Thymus (tissue), 11 donors: ENCODE results near the gene NINJ1. TPM values are rescaled to one million over a fixed set of nuclear protein-coding genes. Genes with fewer than 3 reads are reported as not detected.
"Not testable (repeated sequence)": the region's sequence is repeated elsewhere in the genome, so short reads cannot be mapped to it uniquely, and the experiment has no call there.

Experiments used
- DNase-seq, 9 donors: peaks; one replicate each; pipeline ENCODE4 v3.0.0-alpha.2; 2013; ENCODE audit warnings: low spot score in 9 of 9, low read depth in 6 of 9, missing footprints in 1 of 9
- H3K27ac ChIP-seq, 2 donors: one replicate each; pipeline ENCODE4 v1.5.1; 2013; ENCODE audit warnings: control low read depth in 1 of 2, low read depth in 1 of 2, low read length in 1 of 2, mild to moderate bottlenecking in 1 of 2, moderate library complexity in 1 of 2
- H3K27me3 ChIP-seq, 2 donors: one replicate each; pipeline ENCODE4 v1.5.1; 2013; ENCODE audit warnings: low read length in 1 of 2; ENCODE audit not compliant: control insufficient read depth in 2 of 2, insufficient read depth in 1 of 2
- H3K36me3 ChIP-seq, 2 donors: one replicate each; pipeline ENCODE4 v1.5.1; 2013; ENCODE audit warnings: low read length in 1 of 2, mild to moderate bottlenecking in 1 of 2, moderate library complexity in 1 of 2; ENCODE audit not compliant: control insufficient read depth in 2 of 2, insufficient read depth in 2 of 2
- H3K4me1 ChIP-seq, 2 donors: one replicate each; pipeline ENCODE4 v1.5.1; 2013; ENCODE audit warnings: low read length in 2 of 2; ENCODE audit not compliant: control insufficient read depth in 2 of 2, insufficient read depth in 2 of 2
- H3K4me3 ChIP-seq, 2 donors: one replicate each; pipeline ENCODE4 v1.5.1; 2013; ENCODE audit warnings: low read length in 2 of 2, control low read depth in 1 of 2, mild to moderate bottlenecking in 1 of 2
- H3K9me3 ChIP-seq, 2 donors: one replicate each; pipeline ENCODE4 v1.5.1; 2013; ENCODE audit warnings: low read length in 1 of 2, mild to moderate bottlenecking in 1 of 2; ENCODE audit not compliant: control insufficient read depth in 2 of 2, insufficient read depth in 1 of 2
- WGBS: extraction: QIAGEN DNeasy Blood & Tissue Kit; methylation state at CpG from one replicate; pipeline ENCODE4 v1.1.7; 2013; 5-methylcytosine and 5-hydroxymethylcytosine counted together
- polyA plus RNA-seq: library from polyadenylated mRNA; stranded (reverse); fragments of 200-250 nt; gene quantifications from one replicate; pipeline ENCODE4 v1.2.3, GENCODE V29; 2013
- total RNA-seq: library from RNA; stranded (reverse); fragments of 120-200 nt; gene quantifications from one replicate; pipeline ENCODE4 v1.2.4, GENCODE V29; 2013
- donor health status: healthy.

NINJ1 gene
- total and polyA plus RNA-seq, 2 donors: 30.0 to 39.4 TPM

DNA sequence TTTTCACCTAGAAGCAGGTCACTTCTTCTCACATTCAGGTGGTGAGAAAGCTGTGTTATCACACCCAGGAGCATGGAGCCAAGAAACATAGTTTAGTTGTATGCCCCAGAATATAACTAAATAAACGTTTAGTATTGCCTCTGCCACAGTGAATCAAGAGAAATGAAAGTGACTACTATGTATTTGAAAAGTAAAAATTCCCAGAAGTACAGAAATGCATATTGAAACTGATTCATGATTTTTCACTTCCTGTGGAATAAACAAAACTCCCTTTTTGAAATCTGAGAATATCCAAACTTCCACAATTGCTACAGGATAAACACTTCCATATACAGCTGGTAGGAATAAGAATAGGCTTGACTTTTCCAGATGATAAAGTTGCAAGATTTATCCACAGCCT is 15.3 kb upstream of the NINJ1 start:
- no peak for DNase-seq
- H3K27me3 ChIP-seq: no peaks in the 10 kb centered on the region
- H3K4me1 ChIP-seq: peaks cover 2 to 3% of the 10 kb centered on the region in 2 donors
- H3K9me3 ChIP-seq: peaks cover 0 to 3% of the 10 kb centered on the region in 2 donors
- H3K36me3 ChIP-seq: no peaks in the 10 kb centered on the region
- H3K27ac ChIP-seq: no peak overlapping the region
- WGBS: 72% methylated on average over 1 of the region's 1 CpG
- H3K4me3 ChIP-seq: no peak overlapping the region

DNA sequence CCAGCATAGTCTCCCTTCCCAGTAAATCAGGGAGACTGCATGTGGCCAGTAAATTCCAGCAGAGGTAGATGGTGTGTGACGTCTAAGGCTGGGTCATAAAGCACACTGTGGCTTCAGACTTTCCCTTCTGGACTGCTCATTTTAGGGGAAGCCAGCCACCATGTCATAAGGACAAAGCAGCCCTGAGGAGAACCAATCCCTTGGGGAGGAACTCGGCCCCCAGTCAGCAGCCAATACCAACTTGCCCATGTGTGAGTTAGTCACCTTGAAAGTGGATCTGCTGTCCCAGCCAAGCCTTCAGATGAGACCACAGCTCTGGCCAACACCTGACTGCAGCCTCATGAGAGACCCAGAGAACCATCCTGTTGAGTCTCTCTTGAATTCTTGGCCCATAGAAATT is 14.7 kb upstream of the NINJ1 start:
- Histone ChIP-seq H3K36me3 (no peaks in the 10 kb centered on the region), H3K27ac (no peak overlapping the region), H3K4me1 (peaks cover 8 to 10% of the 10 kb centered on the region in 2 donors), H3K9me3 (peaks cover 0 to 7% of the 10 kb centered on the region in 2 donors), H3K4me3 (no peak overlapping the region), H3K27me3 (no peaks in the 10 kb centered on the region)
- DNase-seq: no peak
- 98% methylated on average over 2 of the region's 2 CpGs for WGBS

DNA sequence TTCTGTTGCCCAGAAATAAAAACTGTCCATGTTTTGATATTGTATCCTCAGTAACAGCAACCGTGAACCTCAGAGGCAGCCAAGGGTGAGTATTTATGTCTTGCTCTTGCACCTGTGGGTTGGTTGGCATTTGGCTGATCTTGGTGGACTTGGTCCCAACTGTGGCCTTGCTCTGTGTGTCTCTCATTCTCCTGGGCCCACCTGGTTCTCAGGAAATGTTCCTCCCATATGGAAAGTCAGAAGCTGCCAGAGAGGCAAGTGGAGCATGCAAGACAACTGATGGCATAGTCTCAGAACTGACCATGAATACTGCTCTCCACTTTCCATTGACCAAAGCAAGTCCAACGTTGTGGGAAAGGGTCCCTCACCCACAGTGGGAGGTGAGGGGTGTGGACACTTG is 13.6 kb upstream of the NINJ1 start:
- no peaks in the 10 kb centered on the region for H3K36me3 ChIP-seq
- peaks cover 0 to 7% of the 10 kb centered on the region in 2 donors for H3K9me3 ChIP-seq
- peaks cover 9 to 19% of the 10 kb centered on the region in 2 donors for H3K4me1 ChIP-seq
- H3K27ac ChIP-seq: no peak overlapping the region
- no peak overlapping the region for H3K4me3 ChIP-seq
- H3K27me3 ChIP-seq: no peaks in the 10 kb centered on the region
- 90% methylated on average over 2 of the region's 2 CpGs for WGBS
- DNase-seq: no peak

DNA sequence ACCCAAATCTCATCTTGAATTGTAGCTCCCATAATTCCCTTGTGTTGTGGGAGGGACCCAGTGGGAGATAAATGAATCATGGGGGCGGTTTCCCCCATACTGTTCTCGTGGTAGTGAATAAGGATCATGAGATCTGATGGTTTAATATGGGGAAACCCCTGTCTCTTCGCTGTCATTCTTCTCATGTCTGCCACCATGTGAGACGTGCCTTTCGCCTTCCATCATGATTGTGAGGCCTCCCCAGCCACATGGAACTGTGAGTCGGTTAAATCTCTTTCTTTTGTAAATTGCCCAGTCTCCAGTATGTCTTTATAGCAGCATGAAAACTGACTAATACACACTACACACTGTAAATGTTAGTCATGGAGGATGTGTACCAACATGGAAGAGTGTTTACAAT is 12.6 kb upstream of the NINJ1 start:
- DNase-seq, H3K27ac ChIP-seq, H3K9me3 ChIP-seq, H3K27me3 ChIP-seq, H3K4me3 ChIP-seq, H3K36me3 ChIP-seq: not testable (repeated sequence)
- H3K4me1 ChIP-seq: peaks cover 12 to 25% of the 10 kb centered on the region in 2 donors
- WGBS: 95% methylated on average over 6 of the region's 6 CpGs

DNA sequence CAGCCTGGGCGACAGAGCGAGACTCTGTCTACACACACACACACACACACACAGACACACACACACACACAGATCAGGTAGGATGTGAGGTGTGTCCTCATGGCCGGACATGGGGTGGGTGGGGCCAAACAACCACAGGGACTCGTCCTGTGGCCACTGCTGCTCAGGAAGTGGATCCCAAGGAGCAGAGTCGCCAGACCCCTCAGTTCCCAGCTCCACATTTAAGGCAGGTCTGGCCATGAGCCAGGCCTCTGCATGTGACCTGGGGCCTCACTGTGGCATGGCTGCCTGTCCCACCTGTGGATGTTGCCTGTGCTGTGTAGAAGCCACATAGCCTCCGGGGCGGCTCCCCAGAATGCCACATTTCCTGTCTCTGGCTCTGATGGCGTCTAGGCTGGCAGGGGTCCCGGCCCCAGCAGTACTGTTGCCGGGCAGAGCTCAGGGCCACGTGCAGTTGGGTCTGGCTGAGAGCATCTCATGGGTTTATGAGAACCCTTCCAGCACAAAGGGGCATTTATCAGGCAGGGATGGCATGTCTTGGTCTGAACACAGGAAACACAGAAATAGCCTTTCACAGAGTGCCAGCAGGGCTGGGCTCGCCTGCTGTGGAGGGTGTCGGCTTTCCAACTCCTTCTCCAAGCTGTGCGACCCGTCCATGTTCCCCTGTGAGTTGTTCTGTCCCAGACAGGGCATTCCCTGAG is 9.9 kb upstream of the NINJ1 start:
- peak in 7 of 9 donors; percentile 41 to 87 (median 63) for DNase-seq
- Histone ChIP-seq H3K9me3 (peaks cover 1 to 10% of the 10 kb centered on the region in 2 donors), H3K36me3 (no peaks in the 10 kb centered on the region), H3K4me1 (peaks cover 17 to 45% of the 10 kb centered on the region in 2 donors), H3K27me3 (no peaks in the 10 kb centered on the region), H3K27ac (peak overlapping the region; percentile 73 to 81), H3K4me3 (no peak overlapping the region)
- 15% methylated on average over 15 of the region's 15 CpGs for WGBS

DNA sequence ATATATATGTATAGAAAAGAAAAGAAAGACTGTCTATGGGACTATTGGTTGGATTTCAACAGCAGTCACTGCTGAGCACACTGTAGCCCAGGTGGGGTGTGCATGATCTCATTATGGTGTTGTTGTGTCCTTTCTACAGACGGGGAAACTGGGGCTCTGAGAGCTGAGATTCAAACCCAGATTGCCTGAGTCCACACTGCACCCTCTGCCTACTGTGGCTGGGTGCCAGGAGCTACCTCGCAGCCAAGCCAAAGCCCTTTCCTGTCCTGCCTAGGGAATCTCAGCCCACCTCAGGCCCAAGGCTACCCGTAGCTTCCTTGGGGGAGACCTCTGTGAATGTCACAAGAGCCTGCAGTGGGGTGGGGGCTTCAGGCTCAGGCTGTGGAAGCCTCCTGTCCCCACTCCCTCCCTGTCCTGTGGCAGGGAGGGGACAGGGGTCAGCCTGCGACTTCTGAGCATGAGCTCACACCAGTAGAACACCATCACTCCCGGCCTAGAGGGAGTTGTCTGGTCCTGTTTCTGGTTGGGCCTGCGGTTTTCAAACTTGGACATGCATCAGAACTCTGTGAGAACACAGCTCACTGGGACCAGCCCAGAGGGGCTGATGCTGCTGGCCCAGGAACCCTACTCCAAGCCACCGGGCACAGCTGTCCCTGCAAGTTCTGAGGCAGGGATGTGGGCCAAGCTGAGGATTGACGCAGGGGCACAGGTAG is 7.9 kb upstream of the NINJ1 start:
- Histone ChIP-seq H3K9me3 (peaks cover 1 to 16% of the 10 kb centered on the region in 2 donors), H3K27me3 (no peaks in the 10 kb centered on the region), H3K4me1 (peaks cover 17 to 57% of the 10 kb centered on the region in 2 donors), H3K27ac (no peak overlapping the region), H3K4me3 (no peak overlapping the region), H3K36me3 (no peaks in the 10 kb centered on the region)
- DNase-seq: no peak
- 93% methylated on average over 8 of the region's 8 CpGs for WGBS

DNA sequence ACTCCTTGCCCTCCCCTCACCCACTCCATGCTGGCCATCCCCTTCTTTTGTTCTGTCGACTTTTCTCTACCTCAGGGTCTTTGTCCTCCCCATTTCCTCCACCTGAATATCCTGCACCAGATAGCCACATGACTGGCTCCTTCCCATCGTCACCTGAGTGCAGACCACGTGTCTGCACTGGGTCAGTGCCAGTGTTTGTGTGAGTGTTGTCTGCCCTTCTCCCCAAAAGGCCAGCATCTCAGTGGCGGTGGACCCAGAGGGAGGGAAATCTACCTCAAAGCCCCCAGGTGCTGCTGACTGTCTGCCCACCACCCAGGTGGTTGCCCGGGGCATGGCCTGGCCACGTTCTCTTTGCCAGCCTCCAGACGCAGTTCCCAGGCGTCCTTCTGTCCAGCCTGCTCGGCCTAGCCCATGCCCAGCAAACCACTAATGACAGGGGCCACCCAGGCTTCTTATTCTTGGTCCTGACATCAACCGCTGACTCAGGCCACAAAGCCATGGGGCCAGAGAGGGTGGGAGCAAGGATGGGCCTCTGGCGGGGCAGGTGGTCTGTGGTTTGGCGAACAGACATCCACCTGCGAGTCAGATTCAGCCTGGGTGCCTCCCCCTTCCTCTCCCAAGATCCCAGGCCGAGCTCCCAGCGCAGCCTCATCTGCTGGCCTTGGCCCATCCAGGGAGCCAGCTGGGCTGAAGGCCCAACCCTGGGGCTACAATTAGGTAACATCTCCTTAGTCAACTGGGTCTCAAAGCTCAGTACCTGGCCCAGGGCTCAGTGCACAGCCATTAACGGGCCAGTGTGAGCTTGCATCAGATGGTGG is 5.5 kb upstream of the NINJ1 start:
- no peak overlapping the region for H3K27ac ChIP-seq
- DNase-seq: peak in 1 of 9 donors; percentile 49
- H3K27me3 ChIP-seq: peaks cover 0 to 4% of the 10 kb centered on the region in 2 donors
- H3K4me1 ChIP-seq: peaks cover 19 to 68% of the 10 kb centered on the region in 2 donors
- H3K4me3 ChIP-seq: no peak overlapping the region
- H3K36me3 ChIP-seq: no peaks in the 10 kb centered on the region
- WGBS: 41% methylated on average over 16 of the region's 16 CpGs
- peaks cover 1 to 13% of the 10 kb centered on the region in 2 donors for H3K9me3 ChIP-seq

DNA sequence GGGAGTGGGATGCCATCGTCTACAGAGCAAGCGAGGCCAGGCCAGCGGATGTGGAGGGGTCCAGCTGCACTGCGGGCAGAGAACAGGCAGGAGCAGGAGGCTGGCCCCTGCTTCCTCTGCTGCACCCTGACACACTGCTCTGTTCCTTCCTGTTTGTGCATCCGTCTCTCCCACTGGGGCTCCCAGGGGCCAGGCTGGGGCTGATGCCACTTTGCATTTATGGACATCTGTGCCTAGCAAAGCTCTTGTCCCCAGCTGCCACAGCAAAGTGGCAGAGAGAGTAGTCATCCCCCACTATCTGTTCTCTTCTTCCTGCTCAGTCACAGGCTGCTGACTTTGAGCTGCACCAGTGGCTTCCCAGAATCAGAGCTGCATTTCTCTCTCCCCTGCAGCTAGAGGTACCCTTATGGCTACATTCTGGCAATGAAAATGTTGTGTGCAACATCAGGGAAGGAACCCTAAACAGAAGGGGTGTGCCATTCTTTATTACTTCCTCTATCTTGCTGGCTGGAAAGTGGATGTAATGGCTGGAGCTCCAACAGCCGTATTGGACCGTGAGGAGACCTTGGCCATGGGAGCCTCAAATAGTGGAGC is 4.2 kb upstream of the NINJ1 start:
- no peak overlapping the region for H3K4me3 ChIP-seq
- no peaks in the 10 kb centered on the region for H3K36me3 ChIP-seq
- H3K9me3 ChIP-seq: peaks cover 1 to 9% of the 10 kb centered on the region in 2 donors
- peak in 1 of 9 donors; percentile 43 for DNase-seq
- H3K4me1 ChIP-seq: peaks cover 14 to 63% of the 10 kb centered on the region in 2 donors
- H3K27me3 ChIP-seq: peaks cover 0 to 11% of the 10 kb centered on the region in 2 donors
- no peak overlapping the region for H3K27ac ChIP-seq
- WGBS: 69% methylated on average over 7 of the region's 7 CpGs
